Smooth muscle cell (in vitro differentiated cells): ENCODE measurements around the gene AUP1. TPM values are rescaled to one million over a fixed set of nuclear protein-coding genes. Genes with fewer than 3 reads are reported as not detected.

ENCODE experiments used
- DNase-seq: peaks from one replicate; lab custom pipeline; 2025; ENCODE audit not compliant: unreplicated experiment; lab: John Stamatoyannopoulos, UW
- H2AFZ ChIP-seq: fragments of 200-600 bp; sonication (generic); 2 replicates; pipeline ENCODE4 v1.6.0; 2016; ENCODE audit warnings: antibody characterized with exemption, low read depth, mild to moderate bottlenecking
- H3F3A ChIP-seq: fragments of 200-600 bp; sonication (generic); 2 replicates; pipeline ENCODE4 v1.6.0; 2017; ENCODE audit warnings: antibody characterized with exemption, low read depth
- H3K27ac ChIP-seq: fragments of 200-600 bp; sonication (generic); 2 replicates; pipeline ENCODE4 v1.5.1; 2016; ENCODE audit warnings: low read depth, mild to moderate bottlenecking
- H3K27me3 ChIP-seq: fragments of 200-600 bp; sonication (generic); 2 replicates; pipeline ENCODE4 v1.6.1; 2016; ENCODE audit warnings: low read depth, mild to moderate bottlenecking
- H3K36me3 ChIP-seq: fragments of 200-600 bp; sonication (generic); 2 replicates; pipeline ENCODE4 v1.5.1; 2016; ENCODE audit warnings: low read depth
- H3K4me1 ChIP-seq: fragments of 200-600 bp; sonication (generic); 2 replicates; pipeline ENCODE4 v1.5.1; 2016; ENCODE audit warnings: low read depth
- H3K4me2 ChIP-seq: fragments of 200-600 bp; sonication (generic); 2 replicates; pipeline ENCODE4 v1.6.0; 2016; ENCODE audit warnings: mild to moderate bottlenecking
- H3K4me3 ChIP-seq: fragments of 200-600 bp; sonication (generic); 2 replicates; pipeline ENCODE4 v1.5.1; 2016; ENCODE audit warnings: mild to moderate bottlenecking
- H3K79me2 ChIP-seq: fragments of 200-600 bp; sonication (generic); 2 replicates; pipeline ENCODE4 v1.6.0; 2016; ENCODE audit warnings: low read depth, mild to moderate bottlenecking
- H3K9ac ChIP-seq: fragments of 200-600 bp; sonication (generic); 2 replicates; pipeline ENCODE4 v1.6.0; 2016; ENCODE audit warnings: low read depth
- H3K9me3 ChIP-seq: fragments of 200-600 bp; sonication (generic); replicated peaks from 2 replicates; pipeline ENCODE4 v1.5.1; 2016; ENCODE audit warnings: low read depth
- H4K20me1 ChIP-seq: fragments of 200-600 bp; sonication (generic); 2 replicates; pipeline ENCODE4 v1.6.0; 2016; ENCODE audit warnings: low read depth
- CTCF ChIP-seq: fragments of 200-600 bp; sonication (generic); IDR thresholded peaks from 2 replicates; pipeline ENCODE4 v1.5.1; 2017; ENCODE audit warnings: borderline replicate concordance, mild to moderate bottlenecking, antibody characterized with exemption; ENCODE audit not compliant: insufficient read depth, poor library complexity, severe bottlenecking
- WGBS: methylation state at CpG from one replicate; pipeline ENCODE4 v1.1.7; 2016; ENCODE audit warnings: low lambda C conversion rate; 5-methylcytosine and 5-hydroxymethylcytosine counted together
- polyA plus RNA-seq: library from polyadenylated mRNA; unstranded; fragments of >200 nt; fragmentation: Nextera tagmentation; extraction: Ambion mirVana; gene quantifications from 2 replicates; pipeline ENCODE4 v1.2.1, GENCODE V29; 2016
- total RNA-seq: library from RNA; depleted of rRNA; stranded (reverse); fragments of >200 nt; gene quantifications from 2 replicates; pipeline ENCODE4 v1.2.3, GENCODE V29; 2014

Gene AUP1
- total and polyA plus RNA-seq, 2 experiments from 2014 or later = 104 to 138 TPM

- Histone ChIP-seq H3K79me2 (no peaks in the 10 kb centered on the region), H4K20me1 (no peaks in the 10 kb centered on the region), H3K4me3 (peak overlapping the region; percentile 26), H3K27ac (no peak overlapping the region), H3K9ac (no peak overlapping the region), H3F3A (no peaks in the 10 kb centered on the region), H3K9me3 (no peaks in the 10 kb centered on the region), H3K4me1 (peaks cover 17% of the 10 kb centered on the region), H3K27me3 (peaks cover 100% of the 10 kb centered on the region), H2AFZ (no peak overlapping the region), H3K4me2 (peak overlapping the region; percentile 84), H3K36me3 (no peaks in the 10 kb centered on the region)
- WGBS = 7% methylated on average over 60 of the region's 60 CpGs
- DNase-seq = no peak
- no peak for TF ChIP-seq CTCF
Observed at GRCh38 chr2:74515271-74515980, 14.1 kb downstream of the AUP1 start.

GRCh38 chr2:74514368-74515270 is 14.9 kb downstream of the AUP1 start, which contains the start of gene TLX2:
Gene TLX2, plus strand, starts transcription at chr2:74514450. Its CDS starts 357 bp downstream, at chr2:74514807.
- no peak for TF ChIP-seq CTCF
- H3K9me3 ChIP-seq = no peaks in the 10 kb centered on the region
- WGBS = 5% methylated on average over 76 of the region's 82 CpGs
- no peak within 1 kb of the TSS for H3K27ac ChIP-seq
- H3K36me3 ChIP-seq = no peaks in the 10 kb centered on the region
- H3F3A ChIP-seq = no peaks in the 10 kb centered on the region
- peaks cover 100% of the 10 kb centered on the region for H3K27me3 ChIP-seq
- H3K4me2 ChIP-seq = peak within 1 kb of the TSS; percentile 63
- H4K20me1 ChIP-seq = no peaks in the 10 kb centered on the region
- H3K9ac ChIP-seq = no peak within 1 kb of the TSS
- H3K4me3 ChIP-seq = peak within 1 kb of the TSS; percentile 13
- H2AFZ ChIP-seq = no peak within 1 kb of the TSS
- H3K4me1 ChIP-seq = peaks cover 17% of the 10 kb centered on the region
- DNase-seq = no peak
- no peaks in the 10 kb centered on the region for H3K79me2 ChIP-seq

GRCh38 chr2:74513605-74514367 is 15.7 kb downstream of the AUP1 start:
- DNase-seq = no peak
- Histone ChIP-seq H3F3A (peaks cover 4% of the 10 kb centered on the region), H4K20me1 (no peaks in the 10 kb centered on the region), H3K27ac (no peak overlapping the region), H3K4me2 (peak overlapping the region; percentile 63), H2AFZ (no peak overlapping the region), H3K79me2 (no peaks in the 10 kb centered on the region), H3K4me3 (peak overlapping the region; percentile 13), H3K4me1 (peaks cover 17% of the 10 kb centered on the region), H3K9ac (no peak overlapping the region), H3K9me3 (no peaks in the 10 kb centered on the region), H3K36me3 (no peaks in the 10 kb centered on the region), H3K27me3 (peaks cover 92% of the 10 kb centered on the region)
- WGBS = 5% methylated on average over 45 of the region's 52 CpGs
- no peak for TF ChIP-seq CTCF
